NCI-H146 (cell line): ENCODE results near the gene MED12L.
"Not testable (repeated sequence)": the region's sequence is repeated elsewhere in the genome, so short reads cannot be mapped to it uniquely, and the experiment has no call there.

ENCODE experiments used
- DNase-seq: peaks from one replicate; lab custom pipeline; 2025; lab: John Stamatoyannopoulos, UW

Gene MED12L, protein sequence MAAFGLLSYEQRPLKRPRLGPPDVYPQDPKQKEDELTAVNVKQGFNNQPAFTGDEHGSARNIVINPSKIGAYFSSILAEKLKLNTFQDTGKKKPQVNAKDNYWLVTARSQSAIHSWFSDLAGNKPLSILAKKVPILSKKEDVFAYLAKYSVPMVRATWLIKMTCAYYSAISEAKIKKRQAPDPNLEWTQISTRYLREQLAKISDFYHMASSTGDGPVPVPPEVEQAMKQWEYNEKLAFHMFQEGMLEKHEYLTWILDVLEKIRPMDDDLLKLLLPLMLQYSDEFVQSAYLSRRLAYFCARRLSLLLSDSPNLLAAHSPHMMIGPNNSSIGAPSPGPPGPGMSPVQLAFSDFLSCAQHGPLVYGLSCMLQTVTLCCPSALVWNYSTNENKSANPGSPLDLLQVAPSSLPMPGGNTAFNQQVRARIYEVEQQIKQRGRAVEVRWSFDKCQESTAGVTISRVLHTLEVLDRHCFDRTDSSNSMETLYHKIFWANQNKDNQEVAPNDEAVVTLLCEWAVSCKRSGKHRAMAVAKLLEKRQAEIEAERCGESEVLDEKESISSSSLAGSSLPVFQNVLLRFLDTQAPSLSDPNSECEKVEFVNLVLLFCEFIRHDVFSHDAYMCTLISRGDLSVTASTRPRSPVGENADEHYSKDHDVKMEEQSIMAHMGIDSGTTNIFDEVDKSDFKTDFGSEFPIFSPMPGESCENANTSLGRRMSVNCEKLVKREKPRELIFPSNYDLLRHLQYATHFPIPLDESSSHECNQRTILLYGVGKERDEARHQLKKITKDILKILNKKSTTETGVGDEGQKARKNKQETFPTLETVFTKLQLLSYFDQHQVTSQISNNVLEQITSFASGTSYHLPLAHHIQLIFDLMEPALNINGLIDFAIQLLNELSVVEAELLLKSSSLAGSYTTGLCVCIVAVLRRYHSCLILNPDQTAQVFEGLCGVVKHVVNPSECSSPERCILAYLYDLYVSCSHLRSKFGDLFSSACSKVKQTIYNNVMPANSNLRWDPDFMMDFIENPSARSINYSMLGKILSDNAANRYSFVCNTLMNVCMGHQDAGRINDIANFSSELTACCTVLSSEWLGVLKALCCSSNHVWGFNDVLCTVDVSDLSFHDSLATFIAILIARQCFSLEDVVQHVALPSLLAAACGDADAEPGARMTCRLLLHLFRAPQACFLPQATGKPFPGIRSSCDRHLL (N-terminal part only)

GRCh38 chr3:151085227-151085888 is at the start of gene MED12L:
Gene MED12L (plus strand): TSS chr3:151085664. CDS start chr3:151086927, 1,263 bp downstream.
- peak; percentile 96 for DNase-seq

GRCh38 chr3:151037746-151038477 is 47.6 kb upstream of the MED12L start:
- DNase-seq = peak; percentile 45

DNA sequence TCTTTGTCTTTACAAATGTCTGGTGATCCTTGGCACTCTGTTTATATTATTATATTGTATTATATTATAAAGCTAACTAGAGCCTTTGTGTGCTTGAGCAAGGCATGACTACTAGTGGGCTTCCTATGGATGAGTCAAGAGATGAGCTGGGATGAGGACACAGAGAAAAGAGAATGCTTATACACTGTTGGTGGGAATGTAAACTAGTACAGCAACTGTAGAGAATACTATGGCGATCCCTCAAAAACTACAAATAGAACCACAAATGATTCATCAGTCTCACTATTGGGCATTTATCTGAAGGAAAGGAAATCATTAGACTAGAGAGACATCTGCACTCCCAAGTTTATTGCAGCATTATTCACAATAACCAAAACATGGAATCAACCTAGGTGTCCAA is 40.8 kb upstream of the MED12L start:
- DNase-seq = no peak

DNA sequence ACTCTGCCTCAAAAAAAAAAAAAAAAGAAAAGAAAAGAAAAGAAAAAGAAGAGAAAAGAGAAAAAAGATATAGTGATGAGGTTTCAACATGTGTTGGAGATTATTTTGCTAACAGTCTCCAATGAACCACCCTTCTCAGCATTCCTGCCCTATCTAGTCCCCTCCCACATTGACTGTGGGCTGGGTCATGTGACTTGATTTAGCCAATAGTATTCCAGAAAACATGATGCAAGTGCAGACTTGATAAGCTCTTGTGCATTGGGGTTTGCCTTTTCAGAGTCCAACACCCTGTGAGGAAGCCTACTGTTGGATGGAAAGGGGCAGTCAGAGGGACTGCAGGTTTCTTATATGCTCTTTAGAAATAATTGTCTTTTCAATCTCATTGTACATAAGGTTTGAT is 37.8 kb upstream of the MED12L start:
- no peak for DNase-seq

GRCh38 chr3:151051533-151051932 is 33.9 kb upstream of the MED12L start:
- DNase-seq = no peak

- no peak for DNase-seq
Measured at GRCh38 chr3:151052346-151052745, 33.1 kb upstream of the MED12L start.

DNA sequence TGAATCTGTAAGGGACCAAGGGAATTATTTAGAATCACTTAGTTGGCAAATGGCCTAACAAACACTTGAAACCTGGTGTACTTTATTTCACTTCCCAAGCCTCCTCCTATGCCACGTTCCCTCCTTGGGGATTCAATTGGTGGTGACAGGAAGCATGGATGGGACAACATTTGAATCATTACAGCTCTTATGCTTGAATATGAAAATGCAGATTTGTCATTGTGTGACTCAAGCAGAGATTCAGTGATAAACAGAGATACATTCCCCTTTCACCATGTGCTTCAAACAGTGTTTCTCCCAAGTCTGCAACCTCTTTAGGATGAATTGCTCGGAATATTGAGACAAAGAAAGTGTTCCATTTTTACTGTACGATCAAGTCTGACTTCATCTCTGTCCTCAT is 32.7 kb upstream of the MED12L start:
- no peak for DNase-seq

DNA sequence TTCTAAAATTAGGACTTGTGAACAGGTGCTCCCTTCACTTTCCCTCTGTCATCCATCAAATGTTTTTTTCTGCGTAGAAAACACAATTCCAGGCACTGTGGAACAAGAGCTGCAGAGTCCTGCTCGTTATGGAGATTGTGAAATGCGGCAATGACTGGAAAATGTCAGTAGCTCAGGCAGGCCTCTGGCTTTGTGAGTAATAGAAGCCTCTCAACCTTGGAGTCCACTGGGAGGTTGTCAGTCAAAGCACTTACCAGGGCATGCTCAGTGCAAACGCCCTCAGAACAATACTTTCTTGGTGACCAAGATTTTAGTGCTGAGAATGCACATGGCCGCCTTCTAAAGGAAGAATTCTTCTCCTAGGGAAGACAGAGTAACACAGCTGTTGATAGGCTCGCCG is 26.7 kb upstream of the MED12L start:
- DNase-seq = no peak

- DNase-seq = no peak
Measured at GRCh38 chr3:151062611-151063010, 22.9 kb upstream of the MED12L start.

GRCh38 chr3:151067158-151067557 is 18.3 kb upstream of the MED12L start:
- peak; percentile 80 for DNase-seq

GRCh38 chr3:151072842-151073241 is 12.6 kb upstream of the MED12L start:
- DNase-seq = not testable (repeated sequence)

DNA sequence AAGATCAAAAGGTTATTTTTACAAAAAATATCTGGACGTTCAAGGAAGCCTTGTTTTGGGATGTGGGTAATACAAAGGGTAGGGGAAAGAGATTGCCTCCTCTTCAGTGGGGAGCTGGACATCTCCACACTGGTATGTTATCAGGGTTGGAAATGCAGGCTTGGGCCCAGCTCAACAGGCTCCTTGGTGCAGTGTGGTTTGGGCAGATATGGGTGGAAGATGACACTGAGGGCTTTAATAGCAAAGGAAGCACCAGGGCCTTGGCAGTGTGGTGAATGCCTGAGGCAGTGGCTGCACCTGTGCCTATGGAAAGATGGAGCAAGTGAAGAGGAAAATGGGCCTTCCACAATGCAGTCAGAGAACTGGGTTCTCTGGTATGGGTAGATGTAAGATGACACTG is 11.2 kb upstream of the MED12L start:
- DNase-seq = no peak

- peak; percentile 22 for DNase-seq
Measured at GRCh38 chr3:151075869-151076562, 9.4 kb upstream of the MED12L start.

- no peak for DNase-seq
Measured at GRCh38 chr3:151076626-151077025, 8.8 kb upstream of the MED12L start.

DNA sequence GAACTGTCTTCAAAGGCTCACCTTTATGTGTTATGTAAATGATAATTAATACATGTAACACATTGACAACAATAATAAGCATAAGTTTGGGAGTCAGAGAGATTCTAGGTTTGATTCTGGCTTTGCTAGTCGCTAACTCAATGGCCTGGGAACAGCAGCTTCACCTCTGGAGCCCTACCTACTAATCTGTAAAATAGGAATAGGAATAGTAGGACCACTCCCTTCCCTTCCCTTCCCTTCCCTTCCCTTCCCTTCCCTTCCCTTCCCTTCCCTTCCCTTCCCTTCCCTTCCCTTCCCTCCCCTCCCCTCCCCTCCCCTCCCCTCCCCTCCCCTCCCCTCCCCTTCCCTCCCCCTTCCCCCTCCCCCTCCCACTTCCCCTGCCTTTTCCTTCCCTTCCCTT is 4.4 kb upstream of the MED12L start:
- not testable (repeated sequence) for DNase-seq

DNA sequence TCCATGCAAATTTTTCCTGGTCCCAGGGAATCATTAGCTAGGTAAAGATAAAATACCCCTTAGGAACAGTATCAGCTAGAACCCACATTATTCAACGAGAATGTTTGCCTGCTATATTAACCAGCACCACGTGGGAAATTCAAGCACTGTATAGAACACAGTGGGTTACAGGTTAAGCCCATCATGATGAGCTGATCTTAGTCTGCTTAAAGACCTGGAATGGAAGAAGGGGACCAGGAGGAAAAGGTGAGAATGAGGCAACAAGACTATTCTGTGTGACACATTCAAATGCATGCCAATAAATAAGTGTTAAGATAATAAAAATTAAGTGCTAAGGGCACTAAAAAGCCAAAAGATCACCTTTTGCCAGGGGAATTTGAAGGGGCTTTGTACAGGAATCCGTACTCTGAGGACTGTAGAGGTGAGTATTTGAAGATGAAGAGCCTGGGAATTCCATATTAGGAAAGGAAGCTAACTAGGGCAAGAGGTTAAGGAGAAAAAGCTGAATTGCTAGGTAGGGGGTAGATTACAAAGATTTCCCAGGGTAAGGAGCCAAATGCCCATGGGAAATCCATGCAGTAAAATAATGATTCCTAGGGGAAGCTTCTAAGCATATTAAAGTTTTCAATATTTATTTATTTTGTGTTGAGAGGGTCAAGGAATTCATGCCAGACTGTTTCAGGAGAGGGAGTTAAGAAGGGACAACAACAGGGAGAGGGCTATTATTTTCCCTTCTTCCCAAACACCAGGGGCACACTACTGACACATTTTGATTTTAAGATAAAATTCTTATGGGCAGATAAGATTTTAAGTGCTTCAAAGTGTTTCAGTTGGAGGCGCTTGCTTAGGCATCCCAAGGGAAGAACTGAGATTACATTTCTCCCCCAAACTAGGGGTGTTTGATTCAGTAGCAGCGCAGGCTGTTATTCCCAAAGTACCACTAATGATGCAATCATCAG is 2.3 kb upstream of the MED12L start:
- DNase-seq = peak; percentile 23

- no peak for DNase-seq
Measured at GRCh38 chr3:151084893-151085226, 604 bp upstream of the MED12L start.

DNA sequence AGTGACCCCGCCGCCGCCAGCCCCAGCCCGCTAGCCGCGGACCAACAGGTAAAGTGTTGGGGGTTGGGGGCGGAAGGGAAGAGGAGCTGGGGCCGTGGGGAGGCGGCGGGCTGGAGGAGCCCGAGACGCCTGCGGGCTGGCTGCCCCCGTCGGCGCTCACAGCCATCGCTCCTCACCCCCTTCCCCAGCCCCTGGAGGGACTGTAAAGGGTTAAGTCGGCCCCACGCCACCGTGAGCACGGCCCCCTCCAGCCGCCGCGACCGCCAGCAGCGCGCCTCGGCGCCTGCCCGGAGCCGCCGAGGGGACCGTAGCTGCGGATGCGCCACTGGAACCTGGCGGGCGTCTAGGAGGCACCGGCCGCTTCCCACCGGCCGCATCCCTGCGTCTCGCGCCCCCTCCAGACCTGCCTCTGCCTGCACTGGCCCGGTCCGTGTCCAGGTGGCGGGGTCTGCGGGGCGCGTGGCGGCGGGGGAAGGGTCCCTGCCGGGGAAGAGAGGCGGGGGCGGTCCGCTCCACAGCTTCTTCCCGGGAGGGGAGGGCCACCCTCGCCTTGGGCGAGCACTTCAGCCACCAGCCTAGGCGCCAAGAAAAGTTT is 522 bp downstream of the MED12L start:
- peak; percentile 87 for DNase-seq
